Mucosa of descending colon (tissue), 3 donors: ENCODE data around the gene PPP1R37. TPM values are rescaled to one million over a fixed set of nuclear protein-coding genes. Genes with fewer than 3 reads are reported as not detected.

Source experiments
- ATAC-seq: fragments of 200-7000 bp; cut with Tn5 transposase; one replicate; pipeline ENCODE4 v1.9.1; 2020; ENCODE audit warnings: mild to moderate bottlenecking, moderate library complexity
- DNase-seq, 3 donors: peaks; one replicate each; pipeline ENCODE4 v3.0.0-alpha.2; 2020
- H3K36me3 ChIP-seq: fragments of 200-600 bp; one replicate; pipeline ENCODE4 v1.8.0; 2021; ENCODE audit warnings: low read depth, mild to moderate bottlenecking
- H3K4me1 ChIP-seq: fragments of 200-600 bp; one replicate; pipeline ENCODE4 v1.8.0; 2021; ENCODE audit warnings: low read depth, mild to moderate bottlenecking
- H3K4me3 ChIP-seq: fragments of 200-600 bp; one replicate; pipeline ENCODE4 v1.8.0; 2021; ENCODE audit warnings: mild to moderate bottlenecking
- H3K9me3 ChIP-seq: fragments of 200-600 bp; one replicate; pipeline ENCODE4 v1.8.0; 2021; ENCODE audit warnings: mild to moderate bottlenecking
- CTCF ChIP-seq: fragments of 200-600 bp; IDR thresholded peaks from one replicate; pipeline ENCODE4 v1.8.0; 2022; ENCODE audit warnings: antibody characterized with exemption, mild to moderate bottlenecking
- intact Hi-C, 2 donors: fragments of 100-400 bp; cut with DNase I in 1 of 2; cut with micrococcal nuclease in 1 of 2; formaldehyde crosslinking; loops; one replicate each; pipeline versions ENCODE4 v1.11.0 to v1.11.1; 2022; cut with DNase I, micrococcal nuclease
- total RNA-seq, 3 donors: library from RNA; stranded (reverse); fragmentation: NEBNext Ultra II Directional in 2 of 3; extraction: Animal tissue kit (Norgen Biotek cat#: 25700) in 2 of 3; gene quantifications; one replicate each; pipeline versions ENCODE4 v1.2.1 to v1.2.4, GENCODE V29; 2021 to 2023
- donor health status: DM: no; HTN: no; CAD: no; lungs with moderate emphysema.
- donor health status: DM: no; HTN: no; CAD: no.
- donor health status: DM: no; HTN: yes; CAD: no.

Gene PPP1R37
- total RNA-seq, 3 donors from 2014 or later: 27.2 to 33.6 (median 31.7) TPM

DNA sequence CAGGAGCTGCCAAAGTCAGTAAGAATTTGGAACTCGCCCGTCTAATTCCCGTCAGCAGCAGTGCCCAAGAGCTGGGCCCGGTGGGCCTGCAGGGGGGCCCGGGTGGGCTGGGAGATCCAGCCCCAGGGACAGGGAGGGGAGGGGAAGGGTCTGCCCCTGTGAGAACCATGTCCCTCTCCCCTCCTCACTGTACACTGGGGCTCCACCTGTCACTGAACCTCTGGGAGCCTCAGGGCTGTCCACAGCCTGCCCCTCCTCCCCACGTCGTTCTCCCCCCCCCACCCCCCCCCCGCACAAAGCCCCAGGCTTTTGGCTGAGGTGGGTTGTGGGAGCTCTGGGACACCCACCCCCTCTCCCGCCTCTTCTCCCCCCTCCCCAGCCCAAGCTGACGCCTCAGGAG is 24.9 kb upstream of the PPP1R37 start:
- H3K9me3 ChIP-seq: no peaks in the 10 kb centered on the region
- H3K36me3 ChIP-seq: peaks cover 16% of the 10 kb centered on the region
- no peaks in the 10 kb centered on the region for H3K4me1 ChIP-seq
- no peak for TF ChIP-seq CTCF
- no peak overlapping the region for H3K4me3 ChIP-seq
- ATAC-seq: no peak
- intact Hi-C loops: no loop called here
- peak in 1 of 3 donors; percentile 19 for DNase-seq

GRCh38 chr19:45069056-45069455 is 23.9 kb upstream of the PPP1R37 start:
- H3K4me3 ChIP-seq: no peak overlapping the region
- H3K9me3 ChIP-seq: no peaks in the 10 kb centered on the region
- no peak for TF ChIP-seq CTCF
- H3K4me1 ChIP-seq: no peaks in the 10 kb centered on the region
- ATAC-seq (peak; percentile 80), DNase-seq (peak; percentile 51 to 70 (median 61))
- intact Hi-C loops: no loop called here
- peaks cover 16% of the 10 kb centered on the region for H3K36me3 ChIP-seq

DNA sequence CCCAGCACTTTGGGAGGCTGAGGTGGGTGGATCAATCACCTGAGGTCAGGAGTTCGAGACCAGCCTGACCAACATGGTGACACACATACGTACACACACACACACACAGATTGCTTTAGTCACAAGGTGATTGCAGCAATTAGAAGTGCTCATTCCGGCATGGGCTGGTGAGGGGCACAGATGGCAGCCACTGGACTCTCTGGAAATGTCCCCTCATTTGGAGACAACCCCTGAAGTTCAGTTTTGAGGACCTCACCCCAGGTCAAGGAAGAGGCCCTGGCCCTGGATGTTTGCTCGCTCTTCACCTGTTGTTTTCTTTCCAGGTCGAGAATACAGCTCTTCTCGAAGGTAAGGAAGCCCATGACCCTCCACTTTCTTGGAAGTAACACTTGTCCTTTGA is 22.8 kb upstream of the PPP1R37 start:
- Histone ChIP-seq H3K4me1 (peaks cover 4% of the 10 kb centered on the region), H3K36me3 (peaks cover 11% of the 10 kb centered on the region), H3K9me3 (no peaks in the 10 kb centered on the region), H3K4me3 (no peak overlapping the region)
- intact Hi-C loops: no loop called here
- DNase-seq (no peak), ATAC-seq (no peak)
- no peak for TF ChIP-seq CTCF

DNA sequence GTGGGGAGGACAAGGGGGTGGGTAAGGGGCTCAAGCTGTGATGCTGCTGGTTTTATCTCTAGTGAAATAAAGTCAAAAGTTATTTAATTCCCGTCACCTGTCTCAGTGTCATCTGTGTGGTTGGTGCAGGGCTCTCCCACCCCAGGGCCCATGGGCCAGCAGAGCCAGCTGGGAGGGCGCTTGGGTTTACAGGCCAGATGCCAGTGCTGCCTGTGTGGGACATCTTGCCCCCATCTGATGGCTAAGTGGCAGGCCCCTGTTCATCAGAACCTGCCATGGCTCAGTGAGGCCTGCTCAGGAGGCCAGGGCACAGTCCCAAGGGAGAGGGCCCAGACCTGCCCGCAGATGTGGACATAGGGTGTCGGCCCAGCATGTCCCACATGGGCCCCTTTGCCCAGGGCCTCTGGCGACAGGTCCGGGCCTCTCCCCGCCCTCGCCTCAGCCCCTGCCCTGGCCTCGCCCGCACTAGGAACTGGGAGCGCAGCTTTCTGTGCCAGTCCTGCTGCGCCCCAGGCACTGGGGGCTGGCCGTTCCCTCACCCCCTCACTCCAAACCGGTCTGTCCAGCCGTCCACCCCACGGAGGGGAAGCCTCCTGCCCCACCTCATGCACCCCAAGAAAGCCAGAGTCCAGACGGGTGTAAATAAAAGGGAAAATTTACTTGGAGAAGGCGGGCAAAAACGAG is 22.0 kb upstream of the PPP1R37 start:
- Histone ChIP-seq H3K4me3 (no peak overlapping the region), H3K4me1 (peaks cover 6% of the 10 kb centered on the region), H3K36me3 (peaks cover 11% of the 10 kb centered on the region), H3K9me3 (no peaks in the 10 kb centered on the region)
- intact Hi-C loops: no loop called here
- ATAC-seq (no peak), DNase-seq (no peak)
- TF ChIP-seq CTCF: no peak

DNA sequence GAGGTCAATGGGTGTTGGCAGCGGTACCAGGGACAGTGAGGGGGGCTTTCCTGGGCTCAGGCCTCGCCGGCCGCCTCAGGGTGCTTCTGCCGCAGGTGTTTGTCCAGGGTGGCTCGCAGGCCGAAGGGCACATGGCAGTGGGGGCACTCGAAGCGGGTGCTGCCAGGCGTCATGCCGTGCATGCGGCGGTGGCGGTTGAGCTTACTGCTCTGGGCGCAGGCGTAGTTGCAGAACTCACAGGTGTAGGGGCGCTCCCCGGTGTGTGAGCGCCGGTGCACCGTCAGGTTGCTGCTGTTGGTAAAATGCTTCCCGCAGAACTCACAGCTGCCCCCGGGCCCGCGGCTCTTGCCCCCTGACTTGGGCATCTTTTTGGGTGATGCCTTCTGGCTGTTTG is 21.4 kb upstream of the PPP1R37 start:
- H3K9me3 ChIP-seq: no peaks in the 10 kb centered on the region
- intact Hi-C loops: no loop called here
- DNase-seq (no peak), ATAC-seq (no peak)
- H3K36me3 ChIP-seq: peaks cover 11% of the 10 kb centered on the region
- H3K4me1 ChIP-seq: peaks cover 7% of the 10 kb centered on the region
- no peak for TF ChIP-seq CTCF
- no peak overlapping the region for H3K4me3 ChIP-seq
